ENCODE data around the gene CHRM1. TPM values are rescaled to one million over a fixed set of nuclear protein-coding genes. Genes with fewer than 3 reads are reported as not detected.
A peak's percentile ranks its signal among the peaks of the same experiment; 100 is the strongest.

Gene CHRM1
- total RNA-seq, 6 experiments from 2014 or later, result not detected

DNA sequence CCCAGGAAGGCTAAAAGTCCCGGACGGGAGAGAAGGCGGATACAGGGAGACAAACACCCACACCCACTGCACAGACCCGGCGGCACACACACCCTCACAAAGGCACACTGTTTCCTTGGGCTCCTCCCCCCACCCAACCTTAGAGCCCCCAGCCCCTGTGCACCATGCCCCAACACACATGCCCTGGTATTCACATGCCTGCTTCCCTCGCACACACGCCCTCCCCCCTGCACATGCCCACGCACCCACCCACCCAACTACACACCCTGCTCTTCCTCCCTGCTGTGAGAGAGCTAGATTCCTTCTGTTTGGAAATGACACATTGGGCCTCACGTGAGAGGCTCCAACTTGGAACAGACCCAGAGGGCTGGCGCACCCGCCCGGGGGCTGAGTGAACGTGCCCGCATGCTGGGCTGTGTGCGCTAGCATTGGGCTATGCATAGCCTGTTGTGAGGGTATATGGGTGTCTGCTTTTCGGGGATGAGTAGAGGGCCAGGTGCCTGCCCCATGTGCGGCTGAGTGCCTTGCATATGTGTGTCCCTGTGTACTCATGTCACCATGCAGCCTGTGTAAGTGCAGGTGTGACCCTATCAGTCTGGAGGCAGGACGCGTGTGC is 518 bp upstream of the CHRM1 start:
- no peak for ATAC-seq
- 40% methylated on average over 8 of the region's 19 CpGs for WGBS (ENCODE audit: insufficient coverage, low coverage, low lambda C conversion rate, missing lambda C conversion rate)
- Histone ChIP-seq H3K36me3 (no peaks in the 10 kb centered on the region), H3K4me3 (no peak overlapping the region), H3K27me3 (peaks cover 0 to 21% of the 10 kb centered on the region in 2 donors), H3K9me3 (no peaks in the 10 kb centered on the region), H3K27ac (no peak overlapping the region), H3K4me1 (peaks cover 0 to 14% (median 4%) of the 10 kb centered on the region in 4 donors)
- intact Hi-C loops (cut with DNase I), result no loop called here
- no peak for DNase-seq
- TF ChIP-seq POLR2A (IDR thresholded peaks at IDR 0.05), result no peak
- TF ChIP-seq, protein P1, sequence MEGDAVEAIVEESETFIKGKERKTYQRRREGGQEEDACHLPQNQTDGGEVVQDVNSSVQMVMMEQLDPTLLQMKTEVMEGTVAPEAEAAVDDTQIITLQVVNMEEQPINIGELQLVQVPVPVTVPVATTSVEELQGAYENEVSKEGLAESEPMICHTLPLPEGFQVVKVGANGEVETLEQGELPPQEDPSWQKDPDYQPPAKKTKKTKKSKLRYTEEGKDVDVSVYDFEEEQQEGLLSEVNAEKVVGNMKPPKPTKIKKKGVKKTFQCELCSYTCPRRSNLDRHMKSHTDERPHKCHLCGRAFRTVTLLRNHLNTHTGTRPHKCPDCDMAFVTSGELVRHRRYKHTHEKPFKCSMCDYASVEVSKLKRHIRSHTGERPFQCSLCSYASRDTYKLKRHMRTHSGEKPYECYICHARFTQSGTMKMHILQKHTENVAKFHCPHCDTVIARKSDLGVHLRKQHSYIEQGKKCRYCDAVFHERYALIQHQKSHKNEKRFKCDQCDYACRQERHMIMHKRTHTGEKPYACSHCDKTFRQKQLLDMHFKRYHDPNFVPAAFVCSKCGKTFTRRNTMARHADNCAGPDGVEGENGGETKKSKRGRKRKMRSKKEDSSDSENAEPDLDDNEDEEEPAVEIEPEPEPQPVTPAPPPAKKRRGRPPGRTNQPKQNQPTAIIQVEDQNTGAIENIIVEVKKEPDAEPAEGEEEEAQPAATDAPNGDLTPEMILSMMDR (IDR thresholded peaks at IDR 0.05), result no peak

DNA sequence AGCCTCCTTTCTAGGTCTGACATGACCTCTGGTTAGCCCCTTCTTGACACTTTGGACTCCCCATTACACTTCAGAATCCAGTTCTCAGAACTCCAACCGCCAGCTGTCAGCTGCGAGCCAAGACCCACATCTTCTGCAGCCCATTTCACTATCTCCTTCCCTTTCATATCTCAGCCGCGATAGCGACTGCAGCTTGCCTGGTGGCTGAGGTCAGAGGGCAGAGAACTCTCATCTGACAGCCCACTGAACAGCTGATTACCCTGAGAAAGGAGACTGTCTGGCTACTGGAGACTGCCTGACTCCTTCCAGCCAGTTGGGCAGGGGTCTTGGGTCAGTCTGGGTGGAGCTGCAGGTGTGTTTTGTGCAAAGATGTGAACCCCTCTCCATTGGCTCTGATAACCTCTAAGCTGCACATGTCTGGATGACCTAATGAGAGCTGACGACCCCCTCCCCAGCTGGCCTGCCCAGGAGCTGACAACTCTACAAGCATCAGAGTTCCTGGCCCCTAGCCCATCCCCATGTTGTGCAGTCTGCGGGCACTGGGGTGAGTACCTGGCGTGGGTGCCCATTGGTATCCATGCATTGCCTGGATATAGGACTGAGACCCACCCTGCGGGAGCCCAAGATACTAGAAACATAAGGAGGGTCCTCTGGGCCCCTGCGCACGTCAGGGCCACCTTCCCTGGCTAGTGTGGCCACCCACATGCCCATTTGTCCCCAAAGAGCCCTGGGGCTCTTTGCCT is 1.1 kb downstream of the CHRM1 start:
- intact Hi-C loops (cut with DNase I), result no loop called here
- Histone ChIP-seq H3K4me1 (peaks cover 0 to 8% (median 2%) of the 10 kb centered on the region in 4 donors), H3K36me3 (no peaks in the 10 kb centered on the region), H3K4me3 (no peak overlapping the region), H3K9me3 (no peaks in the 10 kb centered on the region), H3K27ac (no peak overlapping the region), H3K27me3 (peaks cover 0 to 6% of the 10 kb centered on the region in 2 donors)
- 27% methylated on average over 4 of the region's 11 CpGs for WGBS (ENCODE audit: insufficient coverage, low coverage, low lambda C conversion rate, missing lambda C conversion rate)
- TF ChIP-seq, protein P1 (IDR thresholded peaks at IDR 0.05), result no peak
- TF ChIP-seq POLR2A (IDR thresholded peaks at IDR 0.05), result no peak
- ATAC-seq (no peak), DNase-seq (peak in 1 of 3 donors; percentile 34)

DNA sequence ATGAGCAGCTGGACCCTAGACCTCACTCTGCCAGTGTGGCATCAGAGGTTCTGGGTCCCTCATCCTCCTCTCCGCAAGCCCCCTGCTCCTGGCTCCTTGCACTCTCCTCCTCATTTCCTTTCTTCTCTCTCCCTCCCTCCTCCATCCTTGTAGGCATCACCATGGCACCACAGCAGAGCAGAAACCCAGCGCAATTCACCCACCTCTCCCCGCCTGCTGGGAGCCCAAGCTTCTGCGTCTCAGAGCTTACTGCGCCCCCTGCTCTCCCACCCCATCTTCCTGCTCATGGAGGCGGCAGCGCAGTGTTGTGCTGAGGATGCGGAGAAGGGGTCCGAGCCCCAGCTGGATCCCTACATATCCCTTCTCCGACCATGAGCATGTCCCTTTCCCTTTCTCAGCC is 1.7 kb downstream of the CHRM1 start:
- peaks cover 0 to 6% of the 10 kb centered on the region in 2 donors for H3K27me3 ChIP-seq
- peak in 1 of 3 donors; percentile 29 for DNase-seq
- WGBS (ENCODE audit: insufficient coverage, low coverage, low lambda C conversion rate, missing lambda C conversion rate), result 97% methylated on average over 6 of the region's 10 CpGs
- ATAC-seq, result no peak
- intact Hi-C loops (cut with DNase I), result no loop called here
- no peaks in the 10 kb centered on the region for H3K9me3 ChIP-seq
- no peak overlapping the region for H3K4me3 ChIP-seq
- H3K27ac ChIP-seq, result no peak overlapping the region
- no peaks in the 10 kb centered on the region for H3K36me3 ChIP-seq
- peaks cover 0 to 8% (median 2%) of the 10 kb centered on the region in 4 donors for H3K4me1 ChIP-seq
- TF ChIP-seq, protein P1 (IDR thresholded peaks at IDR 0.05), result no peak

DNA sequence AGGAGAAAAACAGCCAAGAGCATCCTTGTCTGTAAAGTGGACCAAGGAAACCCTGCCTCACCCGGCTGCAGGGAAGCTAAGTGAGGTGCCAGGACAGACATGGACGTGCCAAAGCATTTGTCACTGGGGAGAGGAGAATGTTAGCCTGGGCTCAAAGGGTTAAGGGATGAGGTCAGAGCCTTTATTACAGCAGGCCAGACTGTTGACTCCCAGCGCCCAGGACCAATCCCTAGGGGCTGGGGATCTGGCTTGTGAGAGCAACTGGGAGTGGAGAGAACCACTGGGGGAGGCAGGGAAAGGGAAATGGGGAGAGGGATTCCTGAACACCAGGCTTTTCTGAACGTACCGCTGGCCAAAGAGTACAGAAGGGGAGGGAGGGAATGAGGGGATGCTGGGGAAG is 2.6 kb downstream of the CHRM1 start:
- intact Hi-C loops (cut with DNase I), result no loop called here
- no peak for ATAC-seq

More for the DNA sequence above, 2.6 kb downstream of the CHRM1 start:
- WGBS (ENCODE audit: insufficient coverage, low coverage, low lambda C conversion rate, missing lambda C conversion rate), result 48% methylated on average over 5 of the region's 5 CpGs
- H3K9me3 ChIP-seq, result no peaks in the 10 kb centered on the region
- no peak overlapping the region for H3K4me3 ChIP-seq
- H3K27ac ChIP-seq, result no peak overlapping the region
- H3K27me3 ChIP-seq, result peaks cover 0 to 2% of the 10 kb centered on the region in 2 donors
- no peaks in the 10 kb centered on the region for H3K36me3 ChIP-seq
- TF ChIP-seq POLR2A (IDR thresholded peaks at IDR 0.05), result no peak
- TF ChIP-seq, protein P1 (IDR thresholded peaks at IDR 0.05), result no peak
- peaks cover 0 to 2% (median 0%) of the 10 kb centered on the region in 4 donors for H3K4me1 ChIP-seq
- DNase-seq, result no peak
